Activated CD8-positive, alpha-beta memory T cell treated with anti-CD3 and anti-CD28 coated beads, Interleukin-2, amount 10 ng/mL, durations not matched to agents 7 days and 5 days (primary cell): ENCODE data around the gene HS3ST3B1. TPM values are rescaled to one million over a fixed set of nuclear protein-coding genes. Genes with fewer than 3 reads are reported as not detected.

Source experiments
- ATAC-seq: fragments of 150-1000 bp; cut with Tn5 transposase; one replicate; pipeline ENCODE4 v1.10.0; 2021; ENCODE audit warnings: moderate library complexity
- CTCF ChIA-PET: fragments of 350-600 bp; sonication (Branson Sonifier 250); formaldehyde crosslinking; loops from one replicate; lab custom pipeline; 2021; ENCODE audit warnings: antibody characterized with exemption; lab: Charles Lee
- DNase-seq: peaks from one replicate; pipeline ENCODE4 v3.0.0-alpha.2; 2020
- H3K27ac Mint-ChIP-seq: one replicate; pipeline ENCODE4 v1.8.0; 2021; ENCODE audit warnings: mild to moderate bottlenecking, mixed read lengths
- H3K27me3 Mint-ChIP-seq: one replicate; pipeline ENCODE4 v1.8.0; 2021; ENCODE audit warnings: mixed read lengths
- H3K36me3 Mint-ChIP-seq: one replicate; pipeline ENCODE4 v1.8.0; 2021; ENCODE audit warnings: mild to moderate bottlenecking, mixed read lengths
- H3K4me1 Mint-ChIP-seq: one replicate; pipeline ENCODE4 v1.8.0; 2021; ENCODE audit warnings: mixed read lengths
- H3K4me3 Mint-ChIP-seq: one replicate; pipeline ENCODE4 v1.8.0; 2021; ENCODE audit warnings: mild to moderate bottlenecking, moderate library complexity, mixed read lengths
- H3K9me3 Mint-ChIP-seq: one replicate; pipeline ENCODE4 v1.8.0; 2022; ENCODE audit warnings: low read depth, mixed read lengths
- total RNA-seq, 2 experiments: library from RNA; stranded (reverse); gene quantifications; one replicate each; pipeline ENCODE4 v1.2.3, GENCODE V29; 2021

The HS3ST3B1 gene
- total RNA-seq, 2 experiments from 2014 or later = 6.9 to 24.9 TPM

- ATAC-seq (no peak), DNase-seq (no peak)
- CTCF ChIA-PET = interaction anchor here (1.0 to 2.1 kb wide), 4 partner anchors 87 to 702 kb away, joined by 3 to 7 read pairs (median 6); no protein-coding TSS in a partner anchor
- Mint-ChIP-seq H3K36me3 (no peaks in the 10 kb centered on the region), H3K4me3 (peak overlapping the region; percentile 82), H3K27me3 (peaks cover 63% of the 10 kb centered on the region), H3K27ac (no peak overlapping the region), H3K9me3 (no peaks in the 10 kb centered on the region), H3K4me1 (peaks cover 40% of the 10 kb centered on the region)
Observed at GRCh38 chr17:14298221-14298946, 2.5 kb upstream of the HS3ST3B1 start.

- H3K4me3 Mint-ChIP-seq = peak overlapping the region; percentile 82
- H3K4me1 Mint-ChIP-seq = peaks cover 44% of the 10 kb centered on the region
- peaks cover 2% of the 10 kb centered on the region for H3K36me3 Mint-ChIP-seq
- peak overlapping the region; percentile 86 for H3K27ac Mint-ChIP-seq
- peaks cover 61% of the 10 kb centered on the region for H3K27me3 Mint-ChIP-seq
- DNase-seq = no peak
- CTCF ChIA-PET = interaction anchor here (1.2 to 2.1 kb wide), 4 partner anchors 87 to 102 kb away, joined by 3 to 7 read pairs (median 5); no protein-coding TSS in a partner anchor
- no peaks in the 10 kb centered on the region for H3K9me3 Mint-ChIP-seq
- ATAC-seq = no peak
Observed at GRCh38 chr17:14298947-14299279, 2.0 kb upstream of the HS3ST3B1 start.

- Mint-ChIP-seq H3K27ac (peak overlapping the region; percentile 86), H3K4me1 (peaks cover 46% of the 10 kb centered on the region), H3K4me3 (peak overlapping the region; percentile 82), H3K36me3 (peaks cover 2% of the 10 kb centered on the region), H3K9me3 (no peaks in the 10 kb centered on the region), H3K27me3 (peaks cover 57% of the 10 kb centered on the region)
- peak; percentile 64 for DNase-seq
- CTCF ChIA-PET = interaction anchor here (1.2 to 2.1 kb wide), 4 partner anchors 96 to 235 kb away, joined by 3 to 7 read pairs (median 4); no protein-coding TSS in a partner anchor
- ATAC-seq = no peak
Observed at GRCh38 chr17:14299280-14300141, 1.4 kb upstream of the HS3ST3B1 start.

- Mint-ChIP-seq H3K4me3 (peak overlapping the region; percentile 82), H3K36me3 (peaks cover 4% of the 10 kb centered on the region), H3K4me1 (peaks cover 58% of the 10 kb centered on the region), H3K27ac (peak overlapping the region; percentile 86), H3K27me3 (peaks cover 43% of the 10 kb centered on the region), H3K9me3 (no peaks in the 10 kb centered on the region)
- peak; percentile 53 for DNase-seq
- peak; percentile 1 for ATAC-seq
- CTCF ChIA-PET = interaction anchor here (0.6 to 3.8 kb wide), 26 partner anchors 8 to 1283 kb away, joined by 3 to 48 read pairs (median 4); partner anchors contain the start of genes COX10 and ELAC2
Observed at GRCh38 chr17:14301279-14302090, 604 bp downstream of the HS3ST3B1 start.

GRCh38 chr17:14302091-14302430 is 1.2 kb downstream of the HS3ST3B1 start:
- CTCF ChIA-PET = interaction anchor here (0.6 to 3.8 kb wide), 16 partner anchors 20 to 1284 kb away, joined by 3 to 48 read pairs (median 4); partner anchors contain the start of gene ELAC2
- peaks cover 57% of the 10 kb centered on the region for H3K4me1 Mint-ChIP-seq
- ATAC-seq (peak; percentile 13), DNase-seq (peak; percentile 82)
- peaks cover 4% of the 10 kb centered on the region for H3K36me3 Mint-ChIP-seq
- peak overlapping the region; percentile 82 for H3K4me3 Mint-ChIP-seq
- H3K27ac Mint-ChIP-seq = peak overlapping the region; percentile 86
- H3K27me3 Mint-ChIP-seq = peaks cover 37% of the 10 kb centered on the region
- H3K9me3 Mint-ChIP-seq = no peaks in the 10 kb centered on the region

- no peaks in the 10 kb centered on the region for H3K9me3 Mint-ChIP-seq
- H3K27me3 Mint-ChIP-seq = peaks cover 36% of the 10 kb centered on the region
- H3K36me3 Mint-ChIP-seq = peaks cover 4% of the 10 kb centered on the region
- CTCF ChIA-PET = interaction anchor here (0.7 to 3.8 kb wide), 13 partner anchors 16 to 706 kb away, joined by 3 to 48 read pairs (median 4); no protein-coding TSS in a partner anchor
- DNase-seq (peak; percentile 88), ATAC-seq (peak; percentile 52)
- peaks cover 56% of the 10 kb centered on the region for H3K4me1 Mint-ChIP-seq
- H3K27ac Mint-ChIP-seq = peak overlapping the region; percentile 86
- H3K4me3 Mint-ChIP-seq = peak overlapping the region; percentile 82
Observed at GRCh38 chr17:14302431-14303099, 1.7 kb downstream of the HS3ST3B1 start.

- H3K4me3 Mint-ChIP-seq = peak overlapping the region; percentile 82
- no peaks in the 10 kb centered on the region for H3K9me3 Mint-ChIP-seq
- peaks cover 4% of the 10 kb centered on the region for H3K36me3 Mint-ChIP-seq
- peak overlapping the region; percentile 2 for H3K27ac Mint-ChIP-seq
- DNase-seq (no peak), ATAC-seq (no peak)
- CTCF ChIA-PET = interaction anchor here (1.3 to 3.8 kb wide), 5 partner anchors 15 to 707 kb away, joined by 3 to 48 read pairs (median 12); no protein-coding TSS in a partner anchor
- H3K4me1 Mint-ChIP-seq = peaks cover 57% of the 10 kb centered on the region
- H3K27me3 Mint-ChIP-seq = peaks cover 26% of the 10 kb centered on the region
Observed at GRCh38 chr17:14303343-14304221, 2.7 kb downstream of the HS3ST3B1 start.

- no peak for ATAC-seq
- Mint-ChIP-seq H3K27me3 (peaks cover 19% of the 10 kb centered on the region), H3K9me3 (no peaks in the 10 kb centered on the region), H3K4me3 (no peak overlapping the region), H3K4me1 (peaks cover 54% of the 10 kb centered on the region), H3K36me3 (peaks cover 4% of the 10 kb centered on the region), H3K27ac (no peak overlapping the region)
- no peak for DNase-seq
- CTCF ChIA-PET = interaction anchor here (1.5 to 3.8 kb wide), 2 partner anchors 92 to 708 kb away, joined by 3 to 48 read pairs; no protein-coding TSS in a partner anchor
Observed at GRCh38 chr17:14304222-14304772, 3.4 kb downstream of the HS3ST3B1 start.

- Mint-ChIP-seq H3K9me3 (no peaks in the 10 kb centered on the region), H3K27me3 (peaks cover 13% of the 10 kb centered on the region), H3K4me3 (no peak overlapping the region), H3K4me1 (peaks cover 52% of the 10 kb centered on the region), H3K27ac (no peak overlapping the region), H3K36me3 (peaks cover 4% of the 10 kb centered on the region)
- DNase-seq (no peak), ATAC-seq (no peak)
- CTCF ChIA-PET = interaction anchor here (0.7 to 1.1 kb wide), 2 partner anchors 621 to 709 kb away, joined by 3 read pairs; no protein-coding TSS in a partner anchor
Observed at GRCh38 chr17:14304773-14305517, 4.1 kb downstream of the HS3ST3B1 start.

- Mint-ChIP-seq H3K27me3 (peaks cover 11% of the 10 kb centered on the region), H3K27ac (no peak overlapping the region), H3K36me3 (peaks cover 4% of the 10 kb centered on the region), H3K4me1 (peaks cover 53% of the 10 kb centered on the region), H3K4me3 (no peak overlapping the region), H3K9me3 (no peaks in the 10 kb centered on the region)
- CTCF ChIA-PET = interaction anchor here (0.7 to 1.7 kb wide), 3 partner anchors 620 to 710 kb away, joined by 3 read pairs; no protein-coding TSS in a partner anchor
- ATAC-seq (no peak), DNase-seq (no peak)
Observed at GRCh38 chr17:14305785-14306496, 5.1 kb downstream of the HS3ST3B1 start.
